Loucy (cell line): ENCODE measurements around the gene ARL8B.

Experiments
- H2AFZ ChIP-seq: fragments of 200-600 bp; sonication (generic); 2 replicates; pipeline ENCODE4 v1.6.0; 2016; ENCODE audit warnings: antibody characterized with exemption, mild to moderate bottlenecking, low read length, moderate library complexity
- H3F3A ChIP-seq: fragments of 200-600 bp; 2 replicates; pipeline ENCODE4 v1.6.0; 2016; ENCODE audit warnings: antibody characterized with exemption, low read depth, mild to moderate bottlenecking
- H3K27me3 ChIP-seq: fragments of 200-600 bp; sonication (generic); 2 replicates; pipeline ENCODE4 v1.6.1; 2014; ENCODE audit warnings: low read length, mild to moderate bottlenecking; ENCODE audit not compliant: insufficient read depth, poor library complexity, severe bottlenecking
- H3K36me3 ChIP-seq: fragments of 200-600 bp; sonication (generic); 2 replicates; pipeline ENCODE4 v1.6.1; 2016; ENCODE audit warnings: low read length; ENCODE audit not compliant: insufficient read depth
- H3K4me1 ChIP-seq: fragments of 200-600 bp; sonication (generic); 2 replicates; pipeline ENCODE4 v1.5.1; 2014; ENCODE audit warnings: low read length, mild to moderate bottlenecking; ENCODE audit not compliant: insufficient read depth, poor library complexity, severe bottlenecking
- H3K4me2 ChIP-seq: fragments of 200-600 bp; sonication (generic); 2 replicates; pipeline ENCODE4 v1.6.0; 2014; ENCODE audit warnings: antibody characterized with exemption, low read length, low read depth, mild to moderate bottlenecking; ENCODE audit not compliant: poor library complexity, severe bottlenecking
- H3K4me3 ChIP-seq: fragments of 200-600 bp; sonication (generic); 2 replicates; pipeline ENCODE4 v1.5.1; 2014; ENCODE audit warnings: low read length, mild to moderate bottlenecking, mixed read lengths; ENCODE audit not compliant: poor library complexity, severe bottlenecking
- H3K79me2 ChIP-seq: fragments of 200-600 bp; sonication (generic); 2 replicates; pipeline ENCODE4 v1.6.1; 2014; ENCODE audit warnings: low read length; ENCODE audit not compliant: insufficient read depth
- H3K9ac ChIP-seq: fragments of 200-600 bp; sonication (generic); 2 replicates; pipeline ENCODE4 v1.6.0; 2014; ENCODE audit warnings: mild to moderate bottlenecking, low read depth, low read length, moderate library complexity; ENCODE audit not compliant: poor library complexity, severe bottlenecking
- H3K9me2 ChIP-seq: fragments of 200-600 bp; sonication (generic); replicated peaks from 2 replicates; pipeline ENCODE4 v1.6.1; 2016; ENCODE audit warnings: low read depth, low read length, mixed read lengths
- H3K9me3 ChIP-seq: fragments of 200-600 bp; sonication (generic); 2 replicates; pipeline ENCODE4 v1.6.1; 2014; ENCODE audit warnings: mild to moderate bottlenecking, antibody characterized with exemption, low read length, low read depth; ENCODE audit not compliant: insufficient read depth
- H4K20me1 ChIP-seq: fragments of 200-600 bp; sonication (generic); 2 replicates; pipeline ENCODE4 v1.6.0; 2014; ENCODE audit warnings: antibody characterized with exemption, low read length, mild to moderate bottlenecking; ENCODE audit not compliant: insufficient read depth, poor library complexity, severe bottlenecking
- CTCF ChIP-seq: fragments of 200-600 bp; sonication (generic); conservative IDR thresholded peaks from 2 replicates; pipeline ENCODE4 v1.5.1; 2014; ENCODE audit warnings: mild to moderate bottlenecking, antibody characterized with exemption, low read length
- EZH2phosphoT487 ChIP-seq: fragments of 200-600 bp; IDR thresholded peaks from 2 replicates; pipeline ENCODE4 v1.6.1; 2018; ENCODE audit warnings: antibody characterized with exemption, mild to moderate bottlenecking, moderate library complexity, borderline replicate concordance

ARL8B gene

GRCh38 chr3:5087209-5087608 is 34.9 kb upstream of the ARL8B start:
- H3K4me2 ChIP-seq: no peak overlapping the region
- TF ChIP-seq EZH2phosphoT487 (no peak), CTCF (no peak)
- no peaks in the 10 kb centered on the region for H3K4me1 ChIP-seq
- H3K9me3 ChIP-seq: no peaks in the 10 kb centered on the region
- no peaks in the 10 kb centered on the region for H3K27me3 ChIP-seq
- H3K4me3 ChIP-seq: no peak overlapping the region
- no peak overlapping the region for H3K9ac ChIP-seq
- no peaks in the 10 kb centered on the region for H4K20me1 ChIP-seq
- H3F3A ChIP-seq: no peaks in the 10 kb centered on the region
- no peaks in the 10 kb centered on the region for H3K9me2 ChIP-seq
- H3K36me3 ChIP-seq: no peaks in the 10 kb centered on the region
- no peaks in the 10 kb centered on the region for H3K79me2 ChIP-seq
- no peak overlapping the region for H2AFZ ChIP-seq

- H3K9me2 ChIP-seq: no peaks in the 10 kb centered on the region
- H3K9me3 ChIP-seq: no peaks in the 10 kb centered on the region
- no peaks in the 10 kb centered on the region for H3K36me3 ChIP-seq
- H3K4me3 ChIP-seq: no peak overlapping the region
- no peaks in the 10 kb centered on the region for H4K20me1 ChIP-seq
- no peaks in the 10 kb centered on the region for H3K27me3 ChIP-seq
- no peak overlapping the region for H3K4me2 ChIP-seq
- no peaks in the 10 kb centered on the region for H3K4me1 ChIP-seq
- no peak overlapping the region for H2AFZ ChIP-seq
- H3F3A ChIP-seq: no peaks in the 10 kb centered on the region
- H3K9ac ChIP-seq: no peak overlapping the region
- no peaks in the 10 kb centered on the region for H3K79me2 ChIP-seq
- TF ChIP-seq EZH2phosphoT487: no peak
- no peak for TF ChIP-seq CTCF
Observed at GRCh38 chr3:5090197-5090596, 31.9 kb upstream of the ARL8B start.

- H3F3A ChIP-seq: no peaks in the 10 kb centered on the region
- H3K9me2 ChIP-seq: no peaks in the 10 kb centered on the region
- no peaks in the 10 kb centered on the region for H4K20me1 ChIP-seq
- H3K27me3 ChIP-seq: no peaks in the 10 kb centered on the region
- no peaks in the 10 kb centered on the region for H3K36me3 ChIP-seq
- H3K4me2 ChIP-seq: no peak overlapping the region
- no peak overlapping the region for H2AFZ ChIP-seq
- H3K4me1 ChIP-seq: no peaks in the 10 kb centered on the region
- H3K4me3 ChIP-seq: no peak overlapping the region
- no peak for TF ChIP-seq CTCF
- TF ChIP-seq EZH2phosphoT487: no peak
- no peaks in the 10 kb centered on the region for H3K9me3 ChIP-seq
- H3K9ac ChIP-seq: no peak overlapping the region
- no peaks in the 10 kb centered on the region for H3K79me2 ChIP-seq
Observed at GRCh38 chr3:5092018-5092417, 30.1 kb upstream of the ARL8B start.
